ENCODE data around the gene CLIC6.
"Not testable (repeated sequence)": the region's sequence is repeated elsewhere in the genome, so short reads cannot be mapped to it uniquely, and the experiment has no call there.

The CLIC6 gene

DNA sequence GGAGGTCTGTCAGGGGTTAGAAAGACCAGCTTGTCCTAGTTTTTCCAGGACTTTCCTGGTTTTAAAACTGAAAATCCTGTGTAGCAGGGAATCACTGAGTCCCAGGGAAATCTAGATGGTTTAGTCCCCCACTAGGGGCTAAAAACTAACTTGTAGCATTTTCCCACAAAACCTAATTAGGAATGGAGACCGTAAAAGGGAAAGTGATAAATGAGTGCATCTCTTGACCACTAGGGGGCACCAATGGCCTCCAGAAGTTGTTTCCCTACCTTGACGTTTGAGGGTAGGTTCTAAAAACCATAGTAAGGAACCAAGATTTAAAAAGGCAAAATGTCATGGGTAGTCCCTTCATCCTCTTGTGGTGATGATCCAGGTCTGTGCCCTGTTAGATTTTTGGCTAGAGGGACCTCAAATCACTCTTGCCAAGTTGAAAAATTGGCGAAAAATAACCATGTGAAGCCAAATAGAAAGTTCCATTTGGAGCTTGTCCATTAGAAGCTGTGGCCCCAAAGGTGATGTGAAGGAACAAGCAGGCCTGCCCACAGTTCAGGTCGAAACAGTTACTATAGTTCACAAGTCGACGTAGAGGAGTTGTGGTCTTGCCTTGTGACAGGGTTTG is 24.5 kb downstream of the CLIC6 start:
- DNase-seq, result no peak

DNA sequence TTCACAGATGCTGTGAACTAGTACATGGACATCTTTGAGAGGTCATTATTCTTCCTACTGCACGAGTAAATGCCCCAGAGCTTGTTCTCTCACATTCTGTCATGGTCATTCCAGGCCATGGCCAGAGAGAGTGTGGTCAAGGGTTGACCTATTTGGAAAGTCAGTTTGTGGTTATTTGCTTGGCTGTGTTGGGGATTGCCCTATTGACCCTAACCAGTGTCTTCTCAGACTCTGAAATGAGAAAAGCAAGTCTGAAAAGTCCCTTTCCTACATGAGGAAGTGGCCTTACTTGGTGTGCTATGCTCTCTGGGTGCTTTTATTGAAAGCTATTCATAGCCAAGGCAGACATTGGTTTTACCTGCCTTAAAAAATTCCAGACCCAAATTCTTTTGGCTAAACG is 26.6 kb downstream of the CLIC6 start:
- no peak for DNase-seq

DNA sequence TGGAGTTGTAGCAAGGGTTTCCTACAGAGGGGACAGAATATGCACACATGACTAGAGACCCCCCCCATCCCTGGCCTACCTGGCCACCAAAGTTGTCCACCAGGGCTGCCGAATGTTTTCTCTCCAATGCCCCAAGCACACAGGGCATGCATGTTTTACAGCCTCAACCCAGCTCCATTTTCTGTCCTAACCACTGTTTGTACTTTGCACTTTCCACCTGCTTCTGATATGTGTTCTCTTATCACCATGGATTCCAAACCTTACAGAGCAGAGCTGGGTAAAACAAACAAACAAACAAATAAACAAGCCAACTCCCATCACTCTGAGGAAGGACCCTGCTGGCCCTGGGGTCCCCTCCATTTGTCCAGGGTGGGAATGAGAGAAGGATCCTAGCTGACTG is 27.3 kb downstream of the CLIC6 start:
- no peak for DNase-seq

DNA sequence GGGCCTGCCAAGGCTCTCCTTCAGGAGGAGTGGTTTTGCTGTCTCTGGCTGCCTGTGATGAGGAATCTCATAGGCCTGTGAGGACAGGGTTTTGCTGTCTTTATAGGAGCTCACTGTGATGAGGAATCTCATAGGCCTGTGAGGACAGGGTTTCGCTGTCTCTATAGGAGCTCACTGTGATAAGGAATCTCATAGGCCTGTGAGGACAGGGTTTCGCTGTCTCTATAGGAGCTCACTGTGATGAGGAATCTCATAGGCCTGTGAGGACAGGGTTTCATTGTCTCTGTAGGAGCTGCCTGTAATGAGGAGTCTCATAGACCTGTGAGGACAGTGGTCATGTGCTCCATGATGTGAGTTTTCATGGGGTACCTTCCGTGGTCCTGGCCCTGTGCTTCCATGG is 29.0 kb downstream of the CLIC6 start:
- DNase-seq, result no peak

DNA sequence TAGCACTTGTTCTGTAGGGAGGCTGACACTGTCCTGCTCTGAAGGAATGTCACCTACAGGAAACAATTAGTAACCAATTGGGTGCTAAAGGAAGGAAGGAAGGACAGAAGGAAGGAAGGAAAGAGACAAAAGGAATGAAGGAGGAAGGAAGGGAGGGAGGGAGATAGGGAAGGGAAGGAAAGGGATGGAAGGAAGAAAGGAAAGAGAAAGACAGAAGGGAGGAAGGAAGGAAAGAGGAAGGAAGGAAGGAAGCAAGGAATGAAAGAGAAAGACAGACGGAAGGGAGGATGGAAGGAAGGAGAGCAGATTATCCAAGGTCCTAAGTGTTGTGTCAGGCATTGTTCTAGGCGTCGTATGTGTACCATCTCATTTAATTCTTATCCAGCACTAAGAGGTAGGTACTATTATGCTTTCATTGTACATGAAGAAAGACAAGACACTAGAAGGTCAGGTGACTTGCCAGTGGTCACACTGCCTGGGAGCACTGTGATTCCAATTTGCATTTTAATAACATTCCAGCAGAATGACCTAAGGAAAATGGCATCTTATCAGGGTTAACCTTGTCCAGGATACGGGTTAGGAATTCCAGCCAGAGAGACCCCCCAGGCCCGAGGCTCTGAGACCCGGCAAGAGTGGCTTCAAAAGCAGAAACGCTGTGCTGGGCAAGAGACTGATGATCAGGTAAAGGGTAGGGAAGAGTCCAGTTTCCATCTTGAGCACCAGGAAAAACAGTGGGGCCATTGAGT is 29.6 kb downstream of the CLIC6 start:
- DNase-seq, result no peak

DNA sequence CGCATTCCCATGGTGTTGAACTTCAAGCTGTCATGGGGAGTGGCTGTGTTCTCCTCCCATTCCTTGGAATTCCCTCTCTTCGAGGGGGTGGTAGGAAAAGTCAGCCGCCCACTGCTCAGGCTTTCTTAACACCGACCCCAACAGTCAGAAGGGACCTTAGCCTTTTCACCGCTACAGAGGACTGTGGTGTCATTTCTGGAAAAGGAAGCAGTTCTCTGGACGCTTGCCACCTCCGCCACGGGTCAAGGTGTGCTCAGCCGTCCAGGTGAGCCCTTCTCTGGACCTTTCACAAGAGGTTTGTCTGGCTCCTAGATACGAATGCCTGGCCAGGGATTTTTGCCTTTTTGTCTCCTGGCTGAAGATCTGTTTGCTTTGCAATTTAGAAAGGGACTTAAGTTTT is 31.8 kb downstream of the CLIC6 start:
- DNase-seq, result no peak

DNA sequence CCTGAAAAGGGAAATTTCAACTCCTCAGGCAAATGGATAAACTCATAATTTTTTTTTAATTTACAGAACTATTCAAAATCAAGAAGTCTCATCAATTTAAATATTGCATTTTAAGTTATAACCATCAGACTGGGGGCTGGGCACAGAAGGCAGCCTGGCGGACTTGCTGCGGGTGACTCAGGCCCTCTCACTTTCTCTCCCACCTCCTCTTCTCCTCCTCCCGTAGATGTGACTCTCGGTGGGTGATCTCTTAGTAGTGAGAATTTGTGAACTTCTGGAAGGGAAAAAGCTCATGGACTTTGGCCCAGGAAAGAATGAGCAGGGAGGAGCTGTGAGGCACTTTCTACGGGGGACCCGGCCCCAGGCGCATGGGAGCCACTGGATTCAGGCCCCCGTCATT is 32.9 kb downstream of the CLIC6 start:
- DNase-seq, result no peak

DNA sequence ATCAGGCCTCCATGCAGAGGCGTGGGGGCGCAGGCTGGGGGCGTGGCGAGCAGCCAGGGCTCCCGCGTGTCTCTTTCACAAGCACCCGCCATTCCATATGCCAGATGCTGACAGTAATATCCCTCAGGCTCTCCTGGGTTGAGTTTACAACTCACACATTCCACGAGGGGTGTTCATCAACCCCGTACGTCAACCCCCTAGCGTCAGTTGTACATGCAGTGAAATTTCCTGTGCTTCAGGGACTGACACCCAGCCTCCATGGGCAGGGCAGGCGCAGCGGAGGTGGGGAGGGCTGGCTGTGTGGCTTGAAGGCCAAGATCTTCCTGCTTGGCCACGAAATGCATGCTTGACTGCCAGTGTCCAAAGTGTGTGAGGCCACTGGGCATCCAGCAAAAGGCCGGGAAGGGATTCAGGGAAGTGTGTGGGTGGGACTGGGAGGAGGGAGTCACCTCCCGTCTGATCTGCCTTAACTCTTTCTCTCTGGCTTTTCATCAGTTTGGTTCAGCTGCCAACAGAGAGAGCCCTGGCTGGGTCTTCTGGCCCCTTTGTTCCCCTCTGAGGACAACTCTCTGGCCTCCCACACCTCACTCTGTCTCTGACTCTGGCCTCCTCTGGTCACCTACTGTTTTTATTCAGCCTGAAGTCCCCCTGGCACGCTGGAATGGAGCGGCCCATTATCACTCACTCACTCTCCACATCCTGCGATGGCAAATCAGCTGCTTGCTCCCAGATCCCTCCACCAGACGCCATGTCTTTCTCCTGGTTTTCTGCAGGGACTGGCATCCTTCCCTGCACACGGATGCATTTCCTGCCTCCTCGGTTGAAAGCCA is 33.8 kb downstream of the CLIC6 start:
- peak; percentile 57 for DNase-seq

DNA sequence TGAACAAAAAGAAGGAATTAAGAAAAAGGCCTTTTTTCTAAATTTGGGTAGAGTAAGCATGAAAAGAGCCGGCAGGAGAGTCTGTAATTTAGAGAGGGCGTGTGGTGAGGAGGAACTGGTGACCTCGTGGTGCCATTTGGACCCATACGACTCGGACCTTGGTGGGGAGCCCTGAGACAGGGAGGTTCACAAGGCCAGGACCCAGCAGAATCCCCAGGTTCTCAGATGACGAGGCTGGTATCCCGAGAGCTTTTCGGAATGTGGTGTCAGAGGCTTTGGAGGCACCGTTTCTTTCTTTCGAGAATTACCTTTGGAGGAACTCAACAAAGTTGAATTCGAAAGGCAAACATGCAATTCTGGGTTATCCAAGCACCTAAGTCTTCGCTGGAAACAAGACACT is 34.8 kb downstream of the CLIC6 start:
- DNase-seq, result no peak

DNA sequence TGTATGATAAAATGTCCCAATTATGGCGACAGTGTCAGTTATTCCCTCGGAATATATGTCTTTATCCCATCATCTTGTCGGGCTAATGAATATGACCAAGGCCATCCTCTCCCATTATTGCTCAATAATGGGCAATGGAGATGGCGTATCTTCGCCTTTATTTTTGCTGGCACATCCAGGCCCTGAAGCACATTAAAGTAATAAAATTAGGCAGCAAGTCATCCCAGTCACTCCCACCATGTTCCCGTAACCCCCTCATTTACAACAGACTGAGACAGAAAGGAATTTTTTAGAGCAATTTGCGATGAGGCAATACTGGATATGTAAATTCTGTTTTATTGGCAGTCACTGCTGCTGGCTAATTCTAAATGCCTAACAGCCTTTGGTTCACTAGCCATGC is 35.3 kb downstream of the CLIC6 start:
- no peak for DNase-seq

DNA sequence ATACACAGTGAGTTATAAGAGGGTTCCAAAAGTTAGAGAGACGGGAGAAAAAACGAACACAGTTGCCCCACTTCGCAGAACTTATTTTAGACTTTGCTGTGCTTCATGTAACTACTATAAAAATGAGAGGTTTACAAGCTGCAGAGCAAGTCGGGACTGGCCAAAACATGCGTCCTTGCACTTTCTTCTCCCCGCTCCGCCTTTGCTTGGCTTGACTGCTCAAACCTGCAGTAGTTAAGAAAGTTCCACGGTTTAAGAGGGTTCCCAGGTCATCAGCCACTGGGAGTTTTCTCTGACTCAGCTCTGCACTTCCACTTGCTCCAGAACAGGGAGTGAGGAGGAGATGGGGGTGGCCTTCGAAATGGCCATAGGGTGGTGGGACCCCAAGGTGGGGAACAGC is 36.2 kb downstream of the CLIC6 start:
- DNase-seq, result no peak

DNA sequence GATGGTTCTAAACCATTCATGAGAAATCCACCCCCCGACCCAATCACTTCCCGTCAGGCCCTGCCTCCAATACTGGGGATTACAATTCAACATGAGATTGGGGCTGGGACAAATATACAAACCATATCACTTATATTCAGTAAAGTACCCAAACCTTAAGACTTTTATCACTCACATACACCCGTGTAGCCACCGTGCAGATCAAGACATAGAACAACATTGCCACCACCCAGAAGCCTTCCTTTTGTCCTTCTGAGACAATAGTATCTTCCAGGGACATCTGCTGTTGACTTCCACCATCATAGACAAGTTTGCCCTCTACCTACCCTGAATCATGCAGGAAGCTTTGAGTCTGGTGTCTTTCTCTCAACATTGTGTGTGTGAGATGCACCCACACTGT is 37.5 kb downstream of the CLIC6 start:
- no peak for DNase-seq

DNA sequence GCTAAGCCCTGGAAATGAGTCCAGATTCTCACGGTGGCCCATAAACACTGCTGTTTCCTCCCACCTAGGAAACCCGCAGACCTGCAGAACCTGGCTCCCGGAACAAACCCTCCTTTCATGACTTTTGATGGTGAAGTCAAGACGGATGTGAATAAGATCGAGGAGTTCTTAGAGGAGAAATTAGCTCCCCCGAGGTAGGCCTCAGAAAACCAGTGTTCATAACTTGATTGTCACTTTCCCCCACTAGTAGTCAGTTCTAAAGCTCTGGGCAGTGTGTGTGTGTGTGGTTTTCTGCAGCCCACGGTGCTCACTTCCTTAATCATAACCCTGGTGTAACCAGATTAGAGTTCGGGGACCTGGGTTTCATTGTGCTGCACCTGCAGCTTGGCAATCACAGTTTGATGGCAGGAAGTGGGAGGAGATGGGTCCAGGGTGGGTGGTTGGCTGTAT is 39.1 kb downstream of the CLIC6 start:
- DNase-seq, result no peak

DNA sequence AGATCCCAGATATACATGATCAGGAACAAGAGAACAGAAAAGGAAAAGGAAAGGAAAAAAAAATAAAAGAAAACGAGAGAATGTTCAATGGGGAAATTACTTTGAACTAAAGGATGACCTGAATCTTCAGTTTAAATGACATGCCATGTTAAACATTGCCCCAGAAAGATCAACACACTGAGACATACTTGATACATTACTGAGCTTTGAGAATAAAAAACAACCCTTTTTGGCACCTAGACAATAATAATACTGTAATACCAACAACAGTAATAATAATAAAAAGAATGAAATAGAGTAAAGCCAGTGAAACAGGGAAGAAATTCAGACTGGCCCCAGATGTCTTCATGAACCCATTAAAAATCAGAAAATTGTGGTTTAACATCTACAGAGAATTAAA is 44.8 kb downstream of the CLIC6 start:
- DNase-seq, result no peak

DNA sequence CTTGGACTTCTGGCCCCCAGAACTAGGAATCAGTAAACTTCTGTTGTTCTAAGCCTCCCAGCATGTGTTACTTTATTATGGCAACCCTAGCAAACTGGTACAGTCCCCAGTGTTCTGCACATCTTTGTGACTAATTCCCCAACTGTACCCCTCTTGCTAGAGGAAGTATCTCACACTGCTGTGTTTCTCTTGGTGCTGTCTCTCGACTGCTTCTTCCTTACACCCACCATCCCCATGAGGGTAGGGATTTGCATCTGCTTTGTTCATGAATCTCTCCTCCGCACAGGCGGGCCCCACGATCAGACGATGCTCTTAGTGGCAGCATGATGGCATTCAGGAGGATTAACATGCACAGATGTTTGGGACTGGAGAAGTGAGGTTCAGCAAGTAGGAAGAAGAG is 46.7 kb downstream of the CLIC6 start:
- no peak for DNase-seq

DNA sequence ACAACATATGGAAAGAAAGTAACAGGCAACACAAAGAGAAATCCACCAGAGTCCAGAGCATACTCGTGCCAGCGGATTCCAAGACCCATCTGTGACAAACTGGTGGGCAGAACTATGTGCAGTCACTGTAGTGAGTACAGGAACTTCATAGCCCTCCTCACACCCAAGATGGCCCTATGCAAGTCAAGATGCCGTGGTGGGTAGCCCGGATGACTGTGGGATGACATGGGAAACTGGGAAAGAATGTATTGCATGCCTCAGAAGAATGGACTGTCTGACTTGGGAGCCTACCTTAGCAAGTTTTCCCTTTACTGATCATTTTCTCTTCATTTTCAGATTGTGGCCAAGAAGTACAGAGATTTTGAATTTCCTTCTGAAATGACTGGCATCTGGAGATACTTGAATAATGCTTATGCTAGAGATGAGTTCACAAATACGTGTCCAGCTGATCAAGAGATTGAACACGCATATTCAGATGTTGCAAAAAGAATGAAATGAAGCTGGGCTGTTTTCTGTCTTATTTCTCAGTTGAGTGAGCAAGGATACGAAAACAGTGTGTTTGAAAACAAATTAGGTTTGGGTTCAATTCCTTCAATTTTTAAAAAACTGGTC is 47.3 kb downstream of the CLIC6 start:
- no peak for DNase-seq

DNA sequence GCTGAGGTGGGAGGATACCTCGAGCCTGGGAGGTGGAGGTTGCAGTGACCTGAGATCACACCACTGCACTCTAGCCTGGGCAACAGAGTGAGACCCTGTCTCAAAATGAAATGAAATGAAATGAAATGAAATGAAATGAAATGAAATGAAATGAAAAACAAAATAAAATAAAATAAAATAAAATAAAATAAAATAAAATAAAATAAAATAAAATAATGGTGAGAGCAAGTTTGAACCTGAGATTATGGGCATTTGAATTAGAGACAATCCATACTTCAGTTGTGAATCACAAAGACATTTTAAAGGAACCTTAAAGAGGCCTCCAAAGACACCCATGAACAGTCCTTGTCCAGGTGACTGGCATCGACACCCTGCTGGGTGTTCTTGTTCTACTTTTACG is 49.7 kb downstream of the CLIC6 start:
- not testable (repeated sequence) for DNase-seq

DNA sequence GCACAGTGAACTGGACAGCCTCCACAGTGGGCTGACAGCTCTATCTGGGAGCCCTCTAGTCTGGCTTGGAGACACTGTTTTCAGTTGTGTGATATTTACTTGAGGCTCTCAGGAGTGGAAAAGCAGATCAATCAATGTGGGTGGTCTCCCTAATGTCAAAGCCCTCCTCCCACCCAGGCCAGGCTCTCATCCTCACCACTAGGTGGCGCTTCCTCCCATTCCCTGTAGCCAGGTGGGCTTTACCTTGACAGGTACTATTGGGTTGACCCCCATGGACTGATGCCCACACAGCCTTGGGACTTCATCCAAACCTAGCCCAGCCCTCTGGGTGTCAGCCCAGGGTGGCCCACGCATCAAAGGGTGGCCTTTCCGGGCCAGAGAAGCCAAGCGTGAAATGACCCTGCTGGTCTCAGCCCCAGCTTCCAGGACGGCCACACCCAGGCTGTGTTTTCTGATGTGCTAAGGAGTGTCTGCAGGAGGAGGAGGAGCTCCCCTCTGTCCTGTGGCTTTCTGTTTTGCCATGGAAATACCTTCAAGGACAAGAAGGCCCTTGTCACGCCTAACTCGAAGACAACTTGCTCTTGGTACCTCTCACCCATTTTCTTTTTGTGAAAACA is 54.0 kb downstream of the CLIC6 start:
- DNase-seq, result no peak

DNA sequence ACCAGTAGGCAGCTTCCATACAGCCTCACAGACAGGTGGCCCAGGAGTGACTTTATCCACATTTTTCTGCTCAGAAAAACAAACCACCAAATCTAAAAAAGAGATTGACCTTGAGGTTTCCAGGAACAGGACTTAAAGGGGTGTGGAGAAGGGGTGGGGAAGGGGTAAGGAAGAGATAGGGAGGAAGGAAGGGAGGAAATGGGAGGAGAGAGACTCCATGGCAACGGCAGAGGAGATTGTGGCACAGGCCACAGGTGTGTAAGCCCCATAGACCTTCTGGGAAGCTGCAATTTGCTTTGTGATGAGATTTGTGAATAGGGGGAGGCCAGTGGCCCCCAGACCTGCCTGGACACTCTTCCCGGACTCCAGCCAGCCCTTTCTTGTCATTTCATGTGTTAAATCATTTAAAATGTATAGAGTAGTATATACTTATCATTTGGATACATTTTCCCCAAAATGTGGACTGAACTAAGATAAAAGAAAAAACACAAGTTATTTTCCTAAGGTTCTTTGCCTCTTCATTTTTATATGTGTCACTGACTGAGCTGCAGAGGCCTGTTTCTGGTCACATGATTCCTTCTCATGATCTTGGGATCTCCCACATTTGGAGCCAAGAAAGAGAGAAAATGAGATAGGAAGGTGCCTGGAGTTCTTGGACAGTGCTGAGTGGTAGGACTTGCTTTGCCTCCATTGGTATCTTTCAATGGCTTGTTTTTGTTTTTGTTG is 55.5 kb downstream of the CLIC6 start:
- no peak for DNase-seq

DNA sequence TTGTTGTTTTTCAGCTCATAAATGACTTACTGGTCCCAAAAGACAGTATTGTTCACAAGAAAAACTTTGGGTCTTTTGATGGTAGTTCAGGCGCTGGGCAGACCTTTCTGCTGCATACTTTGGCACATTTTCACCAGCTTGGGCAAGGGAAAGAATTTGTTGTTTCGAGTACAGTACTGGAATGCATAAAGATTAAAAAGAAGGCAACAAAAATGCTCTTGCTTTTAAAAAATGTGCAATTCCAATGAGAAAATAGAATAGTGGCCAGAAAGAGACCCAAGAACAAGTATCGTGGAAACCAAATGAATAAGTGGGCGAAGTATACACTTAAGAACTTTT is 56.0 kb downstream of the CLIC6 start:
- no peak for DNase-seq

DNA sequence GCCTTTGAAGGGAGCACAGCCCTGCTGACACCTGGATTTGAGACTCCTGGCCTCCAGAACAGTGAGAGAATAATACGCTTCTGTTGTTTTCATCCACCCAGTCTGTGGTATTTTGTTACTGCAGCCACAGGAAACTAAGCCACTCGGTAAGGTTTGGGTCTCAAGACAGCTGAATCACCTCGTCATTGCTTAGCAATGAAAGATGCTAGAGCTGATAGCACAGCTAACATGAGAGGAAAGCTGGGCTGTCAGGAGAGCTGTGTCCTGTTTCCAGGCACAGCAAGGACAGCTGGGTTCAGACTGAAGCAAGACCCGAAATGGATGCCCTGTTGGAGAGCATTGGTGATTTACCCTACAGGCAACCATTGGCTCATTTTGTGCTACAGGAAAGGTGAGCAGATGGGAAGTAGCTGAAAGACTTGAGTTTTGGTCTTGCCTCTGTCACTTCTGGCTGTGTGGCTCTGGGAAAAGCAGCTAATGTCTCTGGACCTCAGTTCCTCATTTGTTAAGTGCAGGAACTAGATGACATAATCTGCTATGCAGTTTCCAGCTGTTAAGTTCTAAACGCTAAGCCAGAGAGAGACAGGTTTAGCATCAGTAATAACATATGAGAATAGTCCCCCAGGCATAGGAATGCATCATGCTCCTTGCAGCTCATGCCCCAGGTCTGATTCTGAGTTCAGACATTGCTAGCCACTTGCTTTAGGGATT is 58.0 kb downstream of the CLIC6 start:
- no peak for DNase-seq

DNA sequence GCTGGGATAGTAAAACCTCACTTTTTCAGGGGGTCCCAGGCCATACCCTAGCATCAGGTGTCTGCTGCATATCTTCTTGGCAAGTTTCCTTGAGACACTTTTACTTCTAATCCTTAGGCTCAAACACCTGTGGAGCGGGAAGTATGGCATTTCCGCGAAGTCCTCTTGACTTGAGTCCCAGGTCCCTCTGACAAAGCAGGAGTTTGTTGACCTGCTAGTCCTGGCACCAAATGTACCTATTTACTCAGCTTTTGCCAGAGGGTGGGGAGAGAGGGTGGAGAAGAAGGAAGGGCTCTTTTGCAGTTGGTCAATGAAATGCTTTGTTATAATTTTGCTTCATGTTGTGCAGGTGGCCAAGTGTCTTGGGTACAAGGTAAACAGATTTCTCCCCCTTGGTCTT is 59.7 kb downstream of the CLIC6 start:
- no peak for DNase-seq

Measured in right forelimb (tissue), 1 donor.